CD14-positive monocyte (primary cell): Measurements from ENCODE around the gene TMEM259. TPM values are rescaled to one million over a fixed set of nuclear protein-coding genes. Genes with fewer than 3 reads are reported as not detected.

Experiments
- DNase-seq, 3 donors: peaks; one replicate each; pipeline ENCODE4 v3.0.0-alpha.2; 2011 to 2022
- H2AFZ ChIP-seq: 2 replicates; pipeline ENCODE4 v1.6.0; 2012; ENCODE audit warnings: mild to moderate bottlenecking, low read depth, low read length, inconsistent platforms; ENCODE audit not compliant: insufficient read depth, poor library complexity, severe bottlenecking
- H3K27ac ChIP-seq, 2 donors: 1 replicate in 1 of 2; 2 replicates in 1 of 2; pipeline ENCODE4 v1.5.1; 2012 to 2013; ENCODE audit warnings: low read length in 2 of 2, control low read depth in 1 of 2, inconsistent platforms in 1 of 2, low read depth in 1 of 2, mild to moderate bottlenecking in 1 of 2
- H3K27me3 ChIP-seq, 2 donors: one replicate each; pipeline versions ENCODE4 v1.6.0 to v1.6.1; 2011 to 2013; ENCODE audit warnings: low read length in 2 of 2; ENCODE audit not compliant: control insufficient read depth in 2 of 2, insufficient read depth in 2 of 2
- H3K36me3 ChIP-seq, 2 donors: replicated peaks in 1 of 2; 1 replicate in 1 of 2; 2 replicates in 1 of 2; pipeline versions ENCODE4 v1.5.1 to v1.6.1; 2012 to 2013; ENCODE audit warnings: low read length in 2 of 2, control low read depth in 1 of 2, inconsistent platforms in 1 of 2, mild to moderate bottlenecking in 1 of 2; ENCODE audit not compliant: insufficient read depth in 2 of 2, control insufficient read depth in 1 of 2
- H3K4me1 ChIP-seq, 2 donors: 1 replicate in 1 of 2; 2 replicates in 1 of 2; pipeline versions ENCODE4 v1.5.1 to v1.6.1; 2012 to 2013; ENCODE audit warnings: low read length in 2 of 2, control low read depth in 1 of 2, inconsistent platforms in 1 of 2, mild to moderate bottlenecking in 1 of 2, moderate library complexity in 1 of 2; ENCODE audit not compliant: insufficient read depth in 2 of 2, control insufficient read depth in 1 of 2
- H3K4me2 ChIP-seq: replicated peaks from 2 replicates; pipeline ENCODE3; 2012; ENCODE audit warnings: low read length, moderate library complexity, mild to moderate bottlenecking; ENCODE audit not compliant: poor library complexity, severe bottlenecking; ENCODE audit errors: extremely low read depth
- H3K4me3 ChIP-seq, 3 experiments: fragments of 200-600 bp in 1 of 3; sonication (generic) in 1 of 3; replicated peaks in 1 of 3; 1 replicate in 2 of 3; 2 replicates in 1 of 3; pipeline ENCODE4 v1.5.1; 2011 to 2013; ENCODE audit warnings: low read length in 3 of 3, mild to moderate bottlenecking in 3 of 3, control low read depth in 2 of 3, low read depth in 2 of 3, inconsistent platforms in 1 of 3, moderate library complexity in 1 of 3
- H3K79me2 ChIP-seq: 2 replicates; pipeline ENCODE4 v1.6.0; 2012; ENCODE audit warnings: mild to moderate bottlenecking, control low read depth, inconsistent platforms, low read length, moderate library complexity; ENCODE audit not compliant: insufficient read depth
- H3K9ac ChIP-seq: 2 replicates; pipeline ENCODE4 v1.6.0; 2017; ENCODE audit warnings: low read length, mild to moderate bottlenecking; ENCODE audit not compliant: insufficient read depth, poor library complexity, severe bottlenecking
- H3K9me3 ChIP-seq, 2 donors: replicated peaks in 1 of 2; 1 replicate in 1 of 2; 2 replicates in 1 of 2; pipeline versions ENCODE4 v1.5.1 to v1.6.1; 2012 to 2013; ENCODE audit warnings: low read length in 2 of 2, control low read depth in 1 of 2; ENCODE audit not compliant: control insufficient read depth in 1 of 2, insufficient read depth in 1 of 2
- H4K20me1 ChIP-seq: 2 replicates; pipeline ENCODE4 v1.6.0; 2012; ENCODE audit warnings: mild to moderate bottlenecking, low read length, control low read depth, moderate library complexity; ENCODE audit not compliant: insufficient read depth
- H3K27ac Mint-ChIP-seq, 7 donors: one replicate each; pipeline ENCODE4 v1.8.0; 2020; ENCODE audit warnings: mild to moderate bottlenecking in 7 of 7, mixed read lengths in 7 of 7, moderate library complexity in 6 of 7, inconsistent platforms in 2 of 7
- H3K27me3 Mint-ChIP-seq, 3 donors: one replicate each; pipeline ENCODE4 v1.8.0; 2021 to 2022; ENCODE audit warnings: low read depth in 3 of 3, mild to moderate bottlenecking in 3 of 3, mixed read lengths in 3 of 3, moderate library complexity in 3 of 3, inconsistent platforms in 1 of 3
- H3K36me3 Mint-ChIP-seq, 2 donors: one replicate each; pipeline ENCODE4 v1.8.0; 2020; ENCODE audit warnings: mixed read lengths in 2 of 2, inconsistent platforms in 1 of 2, mild to moderate bottlenecking in 1 of 2
- H3K4me1 Mint-ChIP-seq: one replicate; pipeline ENCODE4 v1.8.0; 2020; ENCODE audit warnings: mild to moderate bottlenecking, mixed read lengths
- H3K4me3 Mint-ChIP-seq, 2 donors: one replicate each; pipeline ENCODE4 v1.8.0; 2020; ENCODE audit warnings: mild to moderate bottlenecking in 2 of 2, mixed read lengths in 2 of 2, moderate library complexity in 1 of 2
- H3K9me3 Mint-ChIP-seq, 7 donors: one replicate each; pipeline ENCODE4 v1.8.0; 2020 to 2022; ENCODE audit warnings: mixed read lengths in 7 of 7, mild to moderate bottlenecking in 6 of 7, moderate library complexity in 6 of 7, inconsistent platforms in 2 of 7
- WGBS: methylation state at CpG from one replicate; pipeline ENCODE4 v1.1.5; 2013; ENCODE audit warnings: missing lambda C conversion rate; ENCODE audit not compliant: insufficient coverage; 5-methylcytosine and 5-hydroxymethylcytosine counted together
- intact Hi-C, 2 donors: fragments of 100-400 bp; cut with micrococcal nuclease; formaldehyde crosslinking; loops; one replicate each; pipeline versions ENCODE4 v1.15.0 to v1.15.1; 2023
- polyA plus RNA-seq, 3 donors: library from polyadenylated mRNA; depleted of rRNA in 1 of 3; unstranded in 2 of 3; stranded (reverse) in 1 of 3; fragments of 300-500 nt in 2 of 3; fragments of >200 nt in 1 of 3; fragmentation: Illumina TruSeq in 2 of 3; gene quantifications; 1 replicate in 2 of 3; 2 replicates in 1 of 3; pipeline ENCODE4 v1.2.3, GENCODE V29; 2012 to 2021
- TF ChIP-seq, protein P1 (sequence below): fragments of 200-600 bp; IDR thresholded peaks from one replicate; pipeline ENCODE4 v1.8.0; 2022; ENCODE audit warnings: antibody characterized with exemption, mild to moderate bottlenecking

TMEM259 gene
- polyA plus RNA-seq, 3 donors, result 37.4 to 417 (median 45.0) TPM

DNA sequence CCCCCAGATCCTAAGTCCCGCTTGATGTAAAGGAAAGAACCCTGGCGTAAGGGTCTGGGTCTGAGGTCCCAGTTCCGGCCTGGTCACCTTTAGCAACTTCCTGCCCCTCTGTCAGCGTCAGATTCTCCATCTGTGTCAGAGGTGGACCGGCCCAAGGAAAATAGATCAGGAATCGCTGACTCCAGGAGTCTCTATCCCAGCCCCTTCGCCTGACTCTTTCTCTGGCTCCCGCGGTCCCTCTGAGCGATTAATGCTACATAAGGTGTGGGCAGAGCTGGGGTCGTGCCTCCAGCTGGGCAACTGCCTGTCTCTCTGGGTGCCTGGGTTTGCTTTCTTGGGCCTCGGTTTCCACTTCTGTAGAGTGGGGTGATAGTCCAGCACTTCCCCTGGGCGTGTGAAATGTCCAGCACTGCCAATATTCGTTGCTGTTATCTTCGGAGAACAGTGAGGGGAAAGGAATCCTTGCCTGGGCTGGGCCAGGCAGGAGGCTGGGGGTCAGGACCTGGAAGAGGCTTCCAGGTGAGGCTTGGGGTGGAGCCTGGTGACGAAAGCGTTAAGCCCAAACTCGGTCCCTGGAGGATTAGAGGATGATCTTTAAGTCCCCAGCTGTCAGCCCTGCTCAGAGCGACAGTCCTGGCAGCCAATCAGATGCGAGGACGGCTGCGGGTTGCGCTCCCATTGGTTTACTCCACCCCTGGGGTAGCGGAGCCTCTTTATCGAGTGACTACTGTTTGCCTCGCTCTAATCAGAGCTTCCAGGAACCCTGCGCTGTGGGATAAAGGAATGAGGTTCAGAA lies 19.8 kb upstream of the TMEM259 start:
- Histone ChIP-seq H3K4me1 (peaks cover 49 to 62% of the 10 kb centered on the region in 2 donors), H3K27me3 (no peaks in the 10 kb centered on the region), H2AFZ (peak overlapping the region; percentile 55), H3K4me3 (peak overlapping the region; percentile 51 to 92 (median 73)), H3K4me2 (peak overlapping the region; percentile 87), H3K9ac (peak overlapping the region; percentile 36), H3K9me3 (no peaks in the 10 kb centered on the region), H3K79me2 (peaks cover 41% of the 10 kb centered on the region), H4K20me1 (peaks cover 33% of the 10 kb centered on the region), H3K36me3 (peaks cover 31 to 37% of the 10 kb centered on the region in 2 donors), H3K27ac (peak overlapping the region; percentile 10 to 79)
- 2% methylated on average over 27 of the region's 27 CpGs for WGBS
- intact Hi-C loops, result loop anchor here in 1 of 2 donors (2.0 to 5.0 kb wide), 2 partner anchors 20 to 37 kb away; partner anchors contain the start of genes RNU6-2 and TMEM259
- TF ChIP-seq, protein P1, sequence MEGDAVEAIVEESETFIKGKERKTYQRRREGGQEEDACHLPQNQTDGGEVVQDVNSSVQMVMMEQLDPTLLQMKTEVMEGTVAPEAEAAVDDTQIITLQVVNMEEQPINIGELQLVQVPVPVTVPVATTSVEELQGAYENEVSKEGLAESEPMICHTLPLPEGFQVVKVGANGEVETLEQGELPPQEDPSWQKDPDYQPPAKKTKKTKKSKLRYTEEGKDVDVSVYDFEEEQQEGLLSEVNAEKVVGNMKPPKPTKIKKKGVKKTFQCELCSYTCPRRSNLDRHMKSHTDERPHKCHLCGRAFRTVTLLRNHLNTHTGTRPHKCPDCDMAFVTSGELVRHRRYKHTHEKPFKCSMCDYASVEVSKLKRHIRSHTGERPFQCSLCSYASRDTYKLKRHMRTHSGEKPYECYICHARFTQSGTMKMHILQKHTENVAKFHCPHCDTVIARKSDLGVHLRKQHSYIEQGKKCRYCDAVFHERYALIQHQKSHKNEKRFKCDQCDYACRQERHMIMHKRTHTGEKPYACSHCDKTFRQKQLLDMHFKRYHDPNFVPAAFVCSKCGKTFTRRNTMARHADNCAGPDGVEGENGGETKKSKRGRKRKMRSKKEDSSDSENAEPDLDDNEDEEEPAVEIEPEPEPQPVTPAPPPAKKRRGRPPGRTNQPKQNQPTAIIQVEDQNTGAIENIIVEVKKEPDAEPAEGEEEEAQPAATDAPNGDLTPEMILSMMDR, result no peak
- peaks cover 34 to 49% of the 10 kb centered on the region in 2 donors for H3K36me3 Mint-ChIP-seq
- DNase-seq, result peak; percentile 85 to 88 (median 88)
- peaks cover 0 to 4% (median 0%) of the 10 kb centered on the region in 7 donors for H3K9me3 Mint-ChIP-seq
- H3K4me3 Mint-ChIP-seq, result peak overlapping the region; percentile 89 to 98
- H3K4me1 Mint-ChIP-seq, result peaks cover 53% of the 10 kb centered on the region
- H3K27me3 Mint-ChIP-seq, result peaks cover 0 to 1% (median 1%) of the 10 kb centered on the region in 3 donors
- peak overlapping the region; percentile 71 to 97 (median 88) for H3K27ac Mint-ChIP-seq

DNA sequence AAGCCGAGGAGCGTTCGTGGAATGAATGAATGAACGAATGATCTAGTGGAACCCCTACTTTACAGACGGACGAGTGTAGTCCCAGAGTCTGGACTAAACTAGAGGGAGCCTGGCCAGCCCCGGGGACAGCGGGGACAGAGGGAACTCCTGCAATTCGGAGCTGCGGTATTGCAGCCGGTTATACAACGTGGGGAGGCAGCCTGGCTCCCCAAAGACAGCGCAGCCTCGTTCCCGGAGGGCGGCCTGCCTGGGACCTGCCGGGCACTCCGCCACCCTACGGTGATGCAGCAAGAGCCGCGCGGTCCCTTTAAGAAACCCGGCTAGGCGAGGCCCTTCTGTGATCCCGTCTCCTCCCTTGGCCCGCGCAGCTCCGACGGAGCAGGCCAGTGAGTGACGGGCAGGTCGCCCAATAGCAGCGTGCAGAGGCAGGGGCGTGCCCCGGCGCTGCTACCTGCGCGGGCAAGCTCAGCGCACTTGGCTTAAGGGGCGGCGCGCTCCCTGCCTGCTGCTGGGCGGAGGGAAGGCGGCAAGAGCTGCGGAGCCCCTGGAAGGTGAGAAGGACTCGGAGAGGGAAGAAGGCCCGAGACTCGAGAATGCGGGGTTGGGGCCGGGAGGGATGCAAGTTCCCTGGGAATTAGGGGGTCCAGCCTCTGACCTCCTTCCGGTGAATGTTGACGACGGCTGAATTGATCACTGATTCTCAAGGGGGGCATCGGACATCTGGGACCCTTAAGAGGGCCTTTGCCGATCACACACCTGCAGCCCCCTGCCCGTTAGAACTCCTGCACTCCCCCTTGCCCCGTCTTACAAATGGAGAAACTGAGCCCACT lies 18.9 kb upstream of the TMEM259 start, which contains the start of gene ABCA7:
ABCA7 (plus strand) TSS at position 462 of the 830 bp plus-strand sequence. CDS start 1,255 bp downstream, outside the sequence.
- H3K9ac ChIP-seq, result peak within 1 kb of the TSS; percentile 36
- H3K4me2 ChIP-seq, result peak within 1 kb of the TSS; percentile 87
- H3K27me3 ChIP-seq, result no peaks in the 10 kb centered on the region
- peak within 1 kb of the TSS; percentile 89 to 97 (median 95) for H3K27ac Mint-ChIP-seq
- WGBS, result under 1% methylated on average over 49 of the region's 56 CpGs
- H3K4me1 ChIP-seq, result peaks cover 49 to 68% of the 10 kb centered on the region in 2 donors
- H3K9me3 ChIP-seq, result no peaks in the 10 kb centered on the region
- peak within 1 kb of the TSS; percentile 78 to 79 for H3K27ac ChIP-seq
- peak within 1 kb of the TSS; percentile 55 for H2AFZ ChIP-seq
- H4K20me1 ChIP-seq, result peaks cover 38% of the 10 kb centered on the region
- H3K9me3 Mint-ChIP-seq, result peaks cover 0 to 4% (median 0%) of the 10 kb centered on the region in 7 donors
- H3K79me2 ChIP-seq, result peaks cover 41% of the 10 kb centered on the region
- peaks cover 29 to 37% of the 10 kb centered on the region in 2 donors for H3K36me3 ChIP-seq
- peaks cover 34 to 50% of the 10 kb centered on the region in 2 donors for H3K36me3 Mint-ChIP-seq
- H3K27me3 Mint-ChIP-seq, result peaks cover 0 to 1% (median 0%) of the 10 kb centered on the region in 3 donors
- peak within 1 kb of the TSS; percentile 89 to 98 for H3K4me3 Mint-ChIP-seq
- TF ChIP-seq, protein P1, result no peak
- intact Hi-C loops, result loop anchor here (2.0 to 5.0 kb wide), 4 partner anchors 15 to 37 kb away; partner anchors contain the start of genes RNU6-2 (in 1 of the 2) and TMEM259 (in 1 of the 2)
- peak within 1 kb of the TSS; percentile 51 to 92 (median 73) for H3K4me3 ChIP-seq
- peaks cover 57% of the 10 kb centered on the region for H3K4me1 Mint-ChIP-seq
- peak; percentile 93 to 96 (median 94) for DNase-seq
